Measurements from ENCODE around the gene DPH3.

DNA sequence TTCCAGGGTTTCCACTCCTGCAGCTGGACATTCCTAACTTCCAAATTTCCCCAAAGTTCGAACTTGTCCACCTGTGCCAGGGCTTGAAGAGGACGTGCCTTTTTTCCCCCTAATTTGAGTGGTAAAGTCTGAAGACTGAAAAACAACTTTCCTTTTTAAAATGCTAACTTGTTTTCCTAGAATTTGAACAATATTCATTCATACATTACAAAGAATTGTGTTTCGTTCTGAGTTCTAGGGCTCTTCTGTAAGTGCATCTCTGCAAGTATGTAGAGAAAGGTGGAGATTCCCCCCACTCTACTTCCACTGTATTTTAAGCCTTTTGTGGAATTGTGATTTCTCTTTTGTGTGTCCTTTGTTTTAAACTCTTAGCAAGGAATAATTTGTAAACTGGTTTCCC, 9.4 kb downstream of the DPH3 start:
- TF ChIP-seq, protein P1, sequence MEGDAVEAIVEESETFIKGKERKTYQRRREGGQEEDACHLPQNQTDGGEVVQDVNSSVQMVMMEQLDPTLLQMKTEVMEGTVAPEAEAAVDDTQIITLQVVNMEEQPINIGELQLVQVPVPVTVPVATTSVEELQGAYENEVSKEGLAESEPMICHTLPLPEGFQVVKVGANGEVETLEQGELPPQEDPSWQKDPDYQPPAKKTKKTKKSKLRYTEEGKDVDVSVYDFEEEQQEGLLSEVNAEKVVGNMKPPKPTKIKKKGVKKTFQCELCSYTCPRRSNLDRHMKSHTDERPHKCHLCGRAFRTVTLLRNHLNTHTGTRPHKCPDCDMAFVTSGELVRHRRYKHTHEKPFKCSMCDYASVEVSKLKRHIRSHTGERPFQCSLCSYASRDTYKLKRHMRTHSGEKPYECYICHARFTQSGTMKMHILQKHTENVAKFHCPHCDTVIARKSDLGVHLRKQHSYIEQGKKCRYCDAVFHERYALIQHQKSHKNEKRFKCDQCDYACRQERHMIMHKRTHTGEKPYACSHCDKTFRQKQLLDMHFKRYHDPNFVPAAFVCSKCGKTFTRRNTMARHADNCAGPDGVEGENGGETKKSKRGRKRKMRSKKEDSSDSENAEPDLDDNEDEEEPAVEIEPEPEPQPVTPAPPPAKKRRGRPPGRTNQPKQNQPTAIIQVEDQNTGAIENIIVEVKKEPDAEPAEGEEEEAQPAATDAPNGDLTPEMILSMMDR (IDR thresholded peaks at IDR 0.05), result no peak
- TF ChIP-seq POLR2A (IDR thresholded peaks at IDR 0.05), result no peak

All from ovary (tissue), 3 donors.